MM.1S (cell line): Measurements from ENCODE around the gene MVK.

Source experiments
- CTCF ChIP-seq: fragments of 300-600 bp; sonication (generic); IDR thresholded peaks from 2 replicates; pipeline ENCODE4 v1.5.1; 2016; ENCODE audit warnings: antibody characterized with exemption, low read length, mixed read lengths
- EZH2 ChIP-seq: fragments of 300-600 bp; sonication (generic); optimal IDR thresholded peaks from 2 replicates; pipeline ENCODE3; 2017; ENCODE audit warnings: low read depth, mild to moderate bottlenecking, antibody characterized with exemption, low read length, mixed read lengths

- TF ChIP-seq CTCF, result no peak
- no peak for TF ChIP-seq EZH2
Observed at GRCh38 chr12:109613649-109614455, 40.3 kb downstream of the MVK start.
